Activated CD8-positive, alpha-beta T cell treated with anti-CD3 and anti-CD28 coated beads for 36 hours (primary cell): Measurements from ENCODE around the gene SLC1A7. TPM values are rescaled to one million over a fixed set of nuclear protein-coding genes. Genes with fewer than 3 reads are reported as not detected.

Experiments
- ATAC-seq: fragments of 200-7000 bp; cut with Tn5 transposase; one replicate; pipeline ENCODE4 v1.10.0; 2021; ENCODE audit warnings: mild to moderate bottlenecking, moderate library complexity
- CTCF ChIA-PET: fragments of 350-600 bp; sonication (Branson Sonifier 250); formaldehyde crosslinking; loops from one replicate; lab custom pipeline; 2021; ENCODE audit warnings: antibody characterized with exemption; lab: Charles Lee
- POLR2A ChIA-PET: fragments of 350-600 bp; sonication (Branson Sonifier 250); formaldehyde crosslinking; loops from one replicate; lab custom pipeline; 2021; ENCODE audit warnings: antibody characterized with exemption; lab: Charles Lee
- DNase-seq: peaks from one replicate; pipeline ENCODE4 v3.0.0-alpha.2; 2020
- H3K27ac Mint-ChIP-seq: one replicate; pipeline ENCODE4 v1.8.0; 2021; ENCODE audit warnings: mild to moderate bottlenecking, mixed read lengths
- H3K27me3 Mint-ChIP-seq: one replicate; pipeline ENCODE4 v1.8.0; 2021; ENCODE audit warnings: mixed read lengths
- H3K36me3 Mint-ChIP-seq: one replicate; pipeline ENCODE4 v1.8.0; 2021; ENCODE audit warnings: low read depth, mixed read lengths
- H3K4me1 Mint-ChIP-seq: one replicate; pipeline ENCODE4 v1.8.0; 2021; ENCODE audit warnings: low read depth, mixed read lengths
- H3K4me3 Mint-ChIP-seq: one replicate; pipeline ENCODE4 v1.8.0; 2021; ENCODE audit warnings: mild to moderate bottlenecking, moderate library complexity, mixed read lengths
- H3K9me3 Mint-ChIP-seq: one replicate; pipeline ENCODE4 v1.8.0; 2021; ENCODE audit warnings: mixed read lengths
- CTCF ChIP-seq: fragments of 200-600 bp; IDR thresholded peaks from one replicate; pipeline ENCODE4 v1.8.0; 2022; ENCODE audit warnings: antibody characterized with exemption, mild to moderate bottlenecking
- intact Hi-C: fragments of 100-400 bp; cut with micrococcal nuclease; formaldehyde crosslinking; loops from one replicate; pipeline ENCODE4 v1.10.0; 2022
- total RNA-seq, 2 experiments: library from RNA; stranded (reverse); gene quantifications; one replicate each; pipeline ENCODE4 v1.2.3, GENCODE V29; 2021

Gene SLC1A7
- total RNA-seq, 2 experiments from 2014 or later, result not detected

- POLR2A ChIA-PET, result no interaction called here
- peaks cover 7% of the 10 kb centered on the region for H3K9me3 Mint-ChIP-seq
Measured at GRCh38 chr1:53135735-53136114, 6.7 kb downstream of the SLC1A7 start.

GRCh38 chr1:53134961-53135734 lies 7.3 kb downstream of the SLC1A7 start:
- DNase-seq, result no peak
- Mint-ChIP-seq H3K4me3 (no peak overlapping the region), H3K36me3 (peaks cover 3% of the 10 kb centered on the region), H3K4me1 (no peaks in the 10 kb centered on the region), H3K9me3 (peaks cover 7% of the 10 kb centered on the region), H3K27me3 (no peaks in the 10 kb centered on the region), H3K27ac (no peak overlapping the region)
- intact Hi-C loops, result no loop called here
- ChIA-PET CTCF (no interaction called here), POLR2A (no interaction called here)
- no peak for ATAC-seq
- no peak for TF ChIP-seq CTCF

More at GRCh38 chr1:53135735-53136114, 6.7 kb downstream of the SLC1A7 start:
- Mint-ChIP-seq H3K27ac (no peak overlapping the region), H3K36me3 (peaks cover 3% of the 10 kb centered on the region), H3K27me3 (no peaks in the 10 kb centered on the region), H3K4me1 (no peaks in the 10 kb centered on the region), H3K4me3 (no peak overlapping the region)
- no peak for DNase-seq
- CTCF ChIA-PET, result no interaction called here
- no peak for ATAC-seq
- intact Hi-C loops, result no loop called here
- TF ChIP-seq CTCF, result no peak

- H3K4me1 Mint-ChIP-seq, result no peaks in the 10 kb centered on the region
- H3K27ac Mint-ChIP-seq, result no peak overlapping the region
- peaks cover 3% of the 10 kb centered on the region for H3K36me3 Mint-ChIP-seq
- POLR2A ChIA-PET, result no interaction called here
- no peaks in the 10 kb centered on the region for H3K27me3 Mint-ChIP-seq
- H3K4me3 Mint-ChIP-seq, result no peak overlapping the region
- peaks cover 7% of the 10 kb centered on the region for H3K9me3 Mint-ChIP-seq
- DNase-seq (no peak), ATAC-seq (no peak)
- no peak for TF ChIP-seq CTCF
- CTCF ChIA-PET, result no interaction called here
- intact Hi-C loops, result no loop called here
Measured at GRCh38 chr1:53134042-53134485, 8.4 kb downstream of the SLC1A7 start.

GRCh38 chr1:53133261-53134041 lies 9.0 kb downstream of the SLC1A7 start:
- Mint-ChIP-seq H3K4me1 (no peaks in the 10 kb centered on the region), H3K27me3 (no peaks in the 10 kb centered on the region), H3K4me3 (no peak overlapping the region), H3K36me3 (peaks cover 3% of the 10 kb centered on the region), H3K27ac (no peak overlapping the region), H3K9me3 (peaks cover 7% of the 10 kb centered on the region)
- POLR2A ChIA-PET, result no interaction called here
- no peak for ATAC-seq
- intact Hi-C loops, result no loop called here
- no peak for TF ChIP-seq CTCF
- no peak for DNase-seq
- CTCF ChIA-PET, result no interaction called here

GRCh38 chr1:53132176-53132575 lies 10.3 kb downstream of the SLC1A7 start:
- H3K27ac Mint-ChIP-seq, result no peak overlapping the region
- DNase-seq (no peak), ATAC-seq (no peak)
- no peaks in the 10 kb centered on the region for H3K36me3 Mint-ChIP-seq
- no peaks in the 10 kb centered on the region for H3K27me3 Mint-ChIP-seq
- intact Hi-C loops, result no loop called here
- no peaks in the 10 kb centered on the region for H3K4me1 Mint-ChIP-seq
- POLR2A ChIA-PET, result interaction anchor here (0.5 kb wide), 1 partner anchor 21 kb away, joined by 3 read pairs; no protein-coding TSS in a partner anchor
- H3K9me3 Mint-ChIP-seq, result peaks cover under 1% of the 10 kb centered on the region
- CTCF ChIA-PET, result no interaction called here
- H3K4me3 Mint-ChIP-seq, result no peak overlapping the region
- no peak for TF ChIP-seq CTCF
